Left colon (tissue), 2 donors: ENCODE data around the gene TRAF7. TPM values are rescaled to one million over a fixed set of nuclear protein-coding genes. Genes with fewer than 3 reads are reported as not detected.
"Not testable (repeated sequence)": the region's sequence is repeated elsewhere in the genome, so short reads cannot be mapped to it uniquely, and the experiment has no call there.

ENCODE experiments used
- ATAC-seq: fragments of 200-7000 bp; cut with Tn5 transposase; one replicate; pipeline ENCODE4 v1.9.1; 2020; ENCODE audit warnings: mild to moderate bottlenecking, moderate library complexity
- DNase-seq, 2 donors: peaks; one replicate each; pipeline ENCODE4 v3.0.0-alpha.2; 2020
- intact Hi-C, 2 donors: fragments of 100-400 bp; cut with DNase I in 1 of 2; cut with micrococcal nuclease in 1 of 2; formaldehyde crosslinking; loops; one replicate each; pipeline versions ENCODE4 v1.11.2 to v1.14.0; 2022; cut with DNase I, micrococcal nuclease
- long read RNA-seq: library from polyadenylated mRNA; unstranded; transcript quantifications from one replicate; pipeline ENCODE4 v2.0.0, GENCODE V29; 2021
- total RNA-seq, 2 donors: library from RNA; stranded (reverse); fragmentation: NEBNext Ultra II Directional; extraction: Animal tissue kit (Norgen Biotek cat#: 25700); gene quantifications; one replicate each; pipeline ENCODE4 v1.2.1, GENCODE V29; 2021
- donor health status: DM: no; HTN: no; CAD: no.
- donor health status: DM: yes; HTN: yes; CAD: no.

Gene TRAF7
- 10 to 100 TPM; 94.5 to 99.8 TPM for total RNA-seq
- long read RNA-seq, partial matches to known transcripts = 38 of 44 reads
- long read RNA-seq, other reads (novel, unspliced or antisense) = 4 of 44 reads

DNA sequence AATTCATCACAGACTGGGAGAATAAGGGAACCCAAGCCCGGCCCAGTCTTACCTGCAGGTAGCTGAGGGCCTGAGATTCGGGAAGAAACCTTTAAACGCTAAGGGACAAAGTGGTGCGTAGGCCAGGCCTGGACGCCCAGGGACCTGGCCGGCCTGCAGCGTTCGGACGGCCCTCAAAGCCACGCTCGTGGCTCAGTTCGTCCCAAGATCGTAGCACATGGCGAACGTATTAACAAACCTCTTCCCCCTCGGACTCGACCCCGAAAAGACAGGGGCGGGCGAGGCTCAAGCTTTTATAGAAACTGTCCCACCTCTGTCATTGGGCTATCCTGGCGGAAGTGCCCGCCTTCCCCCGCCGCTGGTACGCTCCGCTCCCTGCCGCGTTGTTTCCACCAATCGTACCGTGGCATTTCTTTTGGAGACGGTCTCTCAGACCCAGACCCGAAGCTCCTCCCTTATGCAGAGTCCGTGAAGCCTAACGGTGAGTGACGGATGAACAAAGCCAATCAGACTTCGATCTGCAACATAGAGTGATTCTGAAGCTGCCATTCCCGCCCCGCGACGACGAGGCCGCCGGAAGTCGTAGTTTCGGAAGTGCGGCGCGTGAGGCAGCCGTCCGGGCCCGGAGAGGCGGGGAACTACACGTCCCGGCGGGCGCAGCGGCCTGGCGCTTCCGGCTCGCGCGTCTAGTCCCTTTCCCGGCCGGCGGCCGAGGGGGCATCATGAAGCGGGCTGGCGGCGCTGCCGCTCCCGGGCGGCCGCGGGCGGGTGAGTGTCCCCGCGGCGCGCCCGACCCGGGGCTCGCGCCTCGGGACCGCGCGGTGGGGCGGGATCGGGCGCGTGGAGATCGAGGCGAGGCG lies at the start of gene TRAF7:
TRAF7 (plus strand) TSS at position 692 of the 860 bp plus-strand sequence. CDS start 8,139 bp downstream, outside the sequence.
- peak; percentile 71 for ATAC-seq

GRCh38 chr16:2106211-2106610 lies 49.4 kb upstream of the TRAF7 start:
- DNase-seq, ATAC-seq, intact Hi-C loops: not testable (repeated sequence)

More for the DNA sequence above, at the start of gene TRAF7:
- peak; percentile 98 to 99 for DNase-seq
- intact Hi-C loops = no loop called here

DNA sequence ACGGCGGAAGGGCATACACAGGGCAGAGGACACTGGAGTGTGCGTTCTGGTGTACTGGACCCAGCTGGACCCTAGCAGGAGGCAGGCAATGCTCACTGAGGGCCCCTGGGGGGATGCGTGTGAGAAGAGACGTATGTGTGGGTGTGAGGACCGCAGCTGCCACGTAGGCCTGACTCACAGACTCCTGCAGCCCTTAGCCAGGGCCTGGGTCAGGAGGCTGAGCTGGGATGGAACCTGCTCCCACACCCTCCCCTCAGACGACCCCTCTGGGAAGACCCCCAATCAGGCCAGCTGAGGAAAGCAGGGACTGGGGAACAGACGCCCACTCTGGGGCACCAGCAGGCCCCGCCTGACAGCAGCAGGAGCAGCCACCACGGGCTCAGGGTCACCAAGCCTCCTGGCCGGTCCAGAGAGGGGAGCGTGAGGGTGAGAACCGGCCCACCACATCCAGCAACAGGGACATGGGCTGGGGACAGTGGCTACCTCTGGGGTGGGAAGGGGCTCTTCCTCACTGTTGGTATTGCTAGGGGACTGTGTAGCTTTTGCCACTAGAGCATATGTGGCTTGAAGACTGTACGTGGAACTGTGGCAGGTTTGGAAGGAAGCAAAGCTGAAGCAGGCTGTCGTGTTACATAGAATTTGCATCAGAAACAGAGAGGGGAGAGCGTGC lies 48.3 kb upstream of the TRAF7 start:
- intact Hi-C loops, DNase-seq, ATAC-seq: not testable (repeated sequence)

DNA sequence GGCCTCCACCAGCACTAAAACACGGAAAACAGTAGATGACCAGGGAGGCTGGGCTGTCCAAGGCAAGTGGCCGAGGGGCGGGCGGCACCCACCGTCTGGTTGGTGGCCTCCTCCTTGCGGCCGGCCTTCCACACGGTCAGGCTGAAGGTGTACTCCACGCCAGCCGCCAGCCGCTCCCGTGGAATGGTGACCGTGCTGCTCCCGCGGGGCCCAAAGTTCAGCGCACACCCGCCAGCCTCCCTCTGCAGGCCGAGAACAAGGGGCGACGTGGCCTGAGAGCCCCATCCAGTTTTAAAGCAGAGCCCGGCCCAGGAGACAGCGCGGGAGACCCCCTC lies 47.8 kb upstream of the TRAF7 start:
- intact Hi-C loops, DNase-seq: not testable (repeated sequence)
- ATAC-seq = peak; percentile 14

GRCh38 chr16:2108446-2109270 lies 46.9 kb upstream of the TRAF7 start:
- DNase-seq, intact Hi-C loops: not testable (repeated sequence)
- ATAC-seq = peak; percentile 15

- ATAC-seq = peak; percentile 16
- intact Hi-C loops, DNase-seq: not testable (repeated sequence)
These were observed 46.4 kb upstream of the TRAF7 start for GRCh38 chr16:2109271-2109580.

DNA sequence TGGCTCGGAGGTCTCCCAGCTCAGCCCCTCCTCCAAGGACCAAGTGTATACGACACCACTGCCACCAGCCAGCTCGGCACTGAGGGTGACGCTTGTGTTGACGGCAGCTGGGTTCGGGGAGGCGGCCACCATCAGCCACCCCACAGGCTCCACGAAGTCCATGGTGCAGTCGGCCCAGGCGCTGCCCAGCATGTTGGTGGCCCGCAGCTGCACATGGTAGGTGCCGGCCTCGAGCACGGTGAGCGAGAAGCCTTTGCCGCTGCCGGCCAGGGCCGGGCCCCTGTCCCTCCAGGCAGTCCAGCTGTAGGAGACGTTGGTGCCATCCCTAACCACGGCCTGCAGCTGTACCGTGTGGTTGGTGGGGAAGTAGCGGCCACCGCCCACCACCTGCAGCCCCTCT lies 45.7 kb upstream of the TRAF7 start:
- intact Hi-C loops, DNase-seq: not testable (repeated sequence)
- ATAC-seq = peak; percentile 16

GRCh38 chr16:2110332-2111008 lies 45.1 kb upstream of the TRAF7 start:
- intact Hi-C loops, DNase-seq: not testable (repeated sequence)
- peak; percentile 25 for ATAC-seq

DNA sequence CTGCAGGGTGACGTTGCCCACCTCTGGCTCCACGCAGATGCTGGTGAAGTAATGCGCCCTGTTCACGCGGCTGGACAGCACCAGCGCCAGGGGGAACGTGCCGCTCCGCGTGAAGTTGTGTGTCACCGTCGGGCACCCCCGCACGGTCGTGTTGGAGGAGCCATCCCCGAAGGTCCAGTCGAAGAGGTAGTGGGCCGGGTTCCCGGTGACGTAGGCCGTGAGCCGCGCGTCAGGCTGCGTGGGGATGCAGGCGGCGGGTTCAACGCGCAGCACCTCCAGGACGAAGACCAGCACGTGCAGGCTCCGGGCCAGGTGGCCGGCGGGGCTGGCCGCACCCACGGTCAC lies 44.6 kb upstream of the TRAF7 start:
- intact Hi-C loops, DNase-seq: not testable (repeated sequence)
- peak; percentile 16 for ATAC-seq

GRCh38 chr16:2111412-2112335 lies 43.9 kb upstream of the TRAF7 start:
- DNase-seq, intact Hi-C loops: not testable (repeated sequence)
- ATAC-seq = peak; percentile 11

DNA sequence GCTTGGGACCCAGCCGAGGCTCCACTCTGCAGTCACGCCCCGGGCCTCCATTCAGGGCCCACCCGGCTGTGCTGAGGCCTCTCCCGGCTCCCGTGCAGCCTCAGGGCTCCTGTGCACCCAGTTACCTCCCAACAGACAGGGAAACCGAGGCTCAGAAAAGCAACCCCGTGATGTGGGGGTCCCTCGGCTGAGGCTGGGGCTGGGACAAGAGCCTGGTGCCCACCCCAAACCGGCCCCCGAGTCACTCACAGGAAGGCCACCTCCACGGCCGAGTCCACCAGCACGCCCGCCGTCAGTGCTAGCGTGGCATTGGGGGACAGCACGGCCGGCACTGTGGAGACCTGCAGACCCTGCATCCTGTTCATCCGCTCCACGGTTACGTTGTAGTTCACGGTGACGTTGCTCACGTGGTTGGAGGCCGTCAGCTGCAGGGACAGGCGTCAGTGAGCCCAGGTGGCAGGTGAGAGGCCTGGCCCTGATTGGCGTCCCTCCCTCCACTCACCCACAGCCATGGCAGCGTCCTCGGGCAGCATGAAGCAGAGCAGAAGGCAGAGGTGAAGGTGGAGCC lies 43.0 kb upstream of the TRAF7 start:
- intact Hi-C loops, ATAC-seq, DNase-seq: not testable (repeated sequence)

DNA sequence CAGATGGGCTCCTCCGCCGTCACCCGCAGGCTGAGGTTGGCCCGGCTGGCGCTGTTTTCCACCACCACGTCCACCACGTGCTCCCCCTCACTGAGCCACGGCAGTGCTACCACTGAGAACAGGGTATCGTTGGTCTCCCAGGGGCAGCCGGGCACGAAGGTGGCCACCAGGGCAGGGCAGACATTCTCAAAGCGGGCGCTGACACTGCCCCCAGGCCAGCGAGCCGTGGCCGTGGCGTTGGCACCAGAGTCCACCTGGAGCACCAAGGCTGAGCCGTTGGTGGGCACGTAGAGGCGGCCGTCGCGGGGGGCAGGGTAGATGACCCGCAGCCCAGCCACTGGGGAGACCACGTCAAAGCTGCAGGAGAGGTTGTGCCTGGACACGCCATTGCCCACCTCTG lies 41.4 kb upstream of the TRAF7 start:
- intact Hi-C loops, ATAC-seq, DNase-seq: not testable (repeated sequence)

GRCh38 chr16:2114885-2115590 lies 40.5 kb upstream of the TRAF7 start:
- ATAC-seq, DNase-seq, intact Hi-C loops: not testable (repeated sequence)

DNA sequence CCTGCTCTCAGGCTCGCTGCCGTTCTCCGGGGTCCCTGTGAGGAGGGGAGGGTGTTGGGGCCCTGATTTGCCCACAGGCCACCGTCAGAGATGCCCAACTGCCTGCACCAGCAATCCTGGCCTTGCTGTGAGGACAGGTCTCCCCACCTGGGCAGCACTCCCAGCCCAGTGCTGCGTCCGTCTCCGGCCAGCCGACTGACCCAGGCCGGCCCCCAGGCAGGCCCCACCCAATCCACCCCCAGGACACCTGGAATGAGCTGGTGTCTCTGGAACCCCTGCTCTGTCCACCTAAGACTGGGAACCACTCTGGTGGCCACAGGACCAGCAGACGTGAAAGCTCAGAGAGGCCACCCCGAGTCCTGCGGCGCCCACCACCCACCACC lies 40.0 kb upstream of the TRAF7 start:
- DNase-seq = no peak
- intact Hi-C loops = no loop called here
- ATAC-seq = no peak

GRCh38 chr16:2116428-2116827 lies 39.2 kb upstream of the TRAF7 start:
- DNase-seq, intact Hi-C loops, ATAC-seq: not testable (repeated sequence)

DNA sequence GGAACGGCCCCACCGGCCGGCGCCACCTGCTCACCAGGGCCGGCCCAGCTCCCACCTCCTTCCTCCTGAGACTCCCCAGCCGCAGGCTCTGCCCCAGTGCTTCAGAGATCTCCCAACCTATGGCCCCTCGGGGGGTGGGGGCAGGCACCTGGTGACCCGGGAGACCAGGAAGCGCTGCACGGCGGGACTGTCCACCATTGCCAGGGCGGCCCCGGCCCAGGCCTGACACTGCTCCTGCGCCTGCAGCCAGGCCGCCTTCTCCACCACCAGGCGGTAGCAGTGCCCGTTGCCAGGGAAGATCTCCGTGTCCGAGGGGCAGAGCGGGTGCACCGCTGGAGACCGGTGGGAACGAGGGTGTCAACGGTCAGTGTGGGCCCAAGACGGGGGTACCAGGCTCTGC lies 38.2 kb upstream of the TRAF7 start:
- ATAC-seq, intact Hi-C loops, DNase-seq: not testable (repeated sequence)
